ENCODE results near the gene NIPAL4. TPM values are rescaled to one million over a fixed set of nuclear protein-coding genes. Genes with fewer than 3 reads are reported as not detected.
"Not testable (repeated sequence)": the region's sequence is repeated elsewhere in the genome, so short reads cannot be mapped to it uniquely, and the experiment has no call there.

The NIPAL4 gene
- 1 to 10 TPM in 1 of 2 donors, not detected in 1; 1.6 TPM for total RNA-seq

- no peak for TF ChIP-seq CTCF (IDR thresholded peaks at IDR 0.05)
- peak within 1 kb of the TSS; percentile 43 to 48 for H3K4me3 ChIP-seq
- H3K36me3 ChIP-seq = no peaks in the 10 kb centered on the region
- peaks cover 0 to 20% of the 10 kb centered on the region in 2 donors for H3K4me1 ChIP-seq
- no peaks in the 10 kb centered on the region for H3K27me3 ChIP-seq
- DNase-seq (ENCODE audit: low spot score) = no peak
- H3K9me3 ChIP-seq = no peaks in the 10 kb centered on the region
- no peak within 1 kb of the TSS for H3K27ac ChIP-seq
These were observed at the start of gene NIPAL4 for GRCh38 chr5:157459715-157460599. Gene NIPAL4 (plus strand): TSS chr5:157460213. CDS start chr5:157460321, 108 bp downstream.

- no peak for DNase-seq (ENCODE audit: low spot score)
- Histone ChIP-seq H3K4me3 (no peak overlapping the region), H3K27ac (no peak overlapping the region), H3K4me1 (no peaks in the 10 kb centered on the region), H3K9me3 (no peaks in the 10 kb centered on the region), H3K27me3 (no peaks in the 10 kb centered on the region), H3K36me3 (no peaks in the 10 kb centered on the region)
- no peak for TF ChIP-seq CTCF (IDR thresholded peaks at IDR 0.05)
These were observed 44.2 kb upstream of the NIPAL4 start for GRCh38 chr5:157415838-157416237.

- not testable (repeated sequence) for H3K4me1 ChIP-seq; H3K27me3 ChIP-seq; H3K9me3 ChIP-seq; H3K27ac ChIP-seq; H3K4me3 ChIP-seq; DNase-seq (ENCODE audit: low spot score); H3K36me3 ChIP-seq
These were observed 40.5 kb upstream of the NIPAL4 start for GRCh38 chr5:157419521-157419920.

GRCh38 chr5:157429920-157430319 lies 30.1 kb upstream of the NIPAL4 start:
- H3K27ac ChIP-seq; H3K4me3 ChIP-seq; H3K9me3 ChIP-seq; H3K4me1 ChIP-seq; H3K27me3 ChIP-seq; H3K36me3 ChIP-seq; DNase-seq (ENCODE audit: low spot score): not testable (repeated sequence)

- Histone ChIP-seq H3K36me3 (no peaks in the 10 kb centered on the region), H3K27me3 (no peaks in the 10 kb centered on the region), H3K4me3 (no peak overlapping the region), H3K9me3 (no peaks in the 10 kb centered on the region), H3K27ac (no peak overlapping the region), H3K4me1 (no peaks in the 10 kb centered on the region)
- no peak for DNase-seq (ENCODE audit: low spot score)
- TF ChIP-seq CTCF (IDR thresholded peaks at IDR 0.05) = peak; percentile 19 to 71
These were observed 28.3 kb upstream of the NIPAL4 start for GRCh38 chr5:157431544-157432200.

- DNase-seq (ENCODE audit: low spot score) = no peak
- H3K36me3 ChIP-seq = no peaks in the 10 kb centered on the region
- no peak overlapping the region for H3K27ac ChIP-seq
- H3K27me3 ChIP-seq = no peaks in the 10 kb centered on the region
- no peaks in the 10 kb centered on the region for H3K4me1 ChIP-seq
- no peak for TF ChIP-seq CTCF (IDR thresholded peaks at IDR 0.05)
- H3K4me3 ChIP-seq = no peak overlapping the region
- no peaks in the 10 kb centered on the region for H3K9me3 ChIP-seq
These were observed 25.9 kb upstream of the NIPAL4 start for GRCh38 chr5:157434096-157434495.
